Endothelial cell of umbilical vein (primary cell): ENCODE results near the gene EZR. TPM values are rescaled to one million over a fixed set of nuclear protein-coding genes. Genes with fewer than 3 reads are reported as not detected.

Experiments used
- BruUV-seq: library from RNA; stranded (reverse); fragments of 400-500 nt; replicated peaks from 2 replicates; lab custom pipeline; 2021; lab: Mats Ljungman, UMichigan
- CTCF ChIA-PET: fragments of 300-600, 350-600 bp; sonication (Branson Sonifier 250); formaldehyde crosslinking; loops from one replicate; lab custom pipeline; 2021; ENCODE audit warnings: antibody characterized with exemption, inconsistent platforms; lab: Charles Lee
- POLR2A ChIA-PET: fragments of 300-600, 350-600 bp; sonication (Branson Sonifier 250); formaldehyde crosslinking; loops from one replicate; lab custom pipeline; 2021; ENCODE audit warnings: antibody characterized with exemption, inconsistent platforms; lab: Charles Lee
- DNase-seq: peaks from one replicate; pipeline ENCODE4 v3.0.0-alpha.2; 2011; ENCODE audit warnings: low read depth, low spot score
- FAIRE-seq: peaks from 2 replicates; lab custom pipeline; 2011; peaks lifted over from hg19 to GRCh38; lab: Jason Lieb, UNC
- H2AFZ ChIP-seq: 2 replicates; pipeline ENCODE4 v1.6.0; 2012; ENCODE audit warnings: low read depth, low read length, control low read depth, inconsistent platforms
- H3K27ac ChIP-seq: 2 replicates; pipeline ENCODE4 v1.5.1; 2011; ENCODE audit warnings: low read depth, mild to moderate bottlenecking, control low read depth, low read length, moderate library complexity; ENCODE audit not compliant: insufficient read depth
- H3K27me3 ChIP-seq, 2 experiments: 2 replicates each; pipeline versions ENCODE4 v1.6.0 to v1.6.1; 2011; ENCODE audit warnings: low read length in 2 of 2, mixed read lengths in 1 of 2; ENCODE audit not compliant: control insufficient read depth in 2 of 2, insufficient read depth in 2 of 2
- H3K36me3 ChIP-seq, 2 experiments: 2 replicates in 1 of 2; 3 replicates in 1 of 2; pipeline ENCODE4 v1.5.1; 2011; ENCODE audit warnings: low read length in 2 of 2, mild to moderate bottlenecking in 1 of 2, moderate library complexity in 1 of 2; ENCODE audit not compliant: control insufficient read depth in 2 of 2, insufficient read depth in 2 of 2; ENCODE audit errors: extremely low read depth in 1 of 2
- H3K4me1 ChIP-seq: 3 replicates; pipeline ENCODE4 v1.5.1; 2011; ENCODE audit warnings: mild to moderate bottlenecking, low read length; ENCODE audit not compliant: control insufficient read depth, insufficient read depth; ENCODE audit errors: extremely low read depth
- H3K4me2 ChIP-seq: 2 replicates; pipeline ENCODE4 v1.6.1; 2011; ENCODE audit warnings: low read length, control low read depth, mixed read lengths; ENCODE audit not compliant: insufficient read depth
- H3K4me3 ChIP-seq, 3 experiments: fragments of 200-600 bp in 1 of 3; sonication (generic), shearing (Covaris generic) in 1 of 3; replicated peaks in 1 of 3; 2 replicates each; pipeline ENCODE4 v1.5.1; 2011 to 2016; ENCODE audit warnings: control low read depth in 3 of 3, low read length in 3 of 3, mild to moderate bottlenecking in 2 of 3, inconsistent platforms in 1 of 3, low read depth in 1 of 3, moderate library complexity in 1 of 3; ENCODE audit not compliant: insufficient read depth in 1 of 3
- H3K79me2 ChIP-seq: 2 replicates; pipeline ENCODE4 v1.6.0; 2012; ENCODE audit warnings: low read length, inconsistent platforms; ENCODE audit not compliant: control insufficient read depth, insufficient read depth
- H3K9ac ChIP-seq: replicated peaks from 2 replicates; pipeline ENCODE3; 2011; ENCODE audit warnings: low read length, control low read depth; ENCODE audit not compliant: insufficient read depth; ENCODE audit errors: extremely low read depth
- H3K9me1 ChIP-seq: replicated peaks from 3 replicates; pipeline ENCODE4 v1.6.0; 2011; ENCODE audit warnings: mild to moderate bottlenecking, low read length; ENCODE audit not compliant: control insufficient read depth, insufficient read depth; ENCODE audit errors: extremely low read depth
- H3K9me3 ChIP-seq: replicated peaks from 2 replicates; pipeline ENCODE4 v1.5.1; 2012; ENCODE audit warnings: low read length, inconsistent platforms; ENCODE audit not compliant: control insufficient read depth, insufficient read depth
- H4K20me1 ChIP-seq: replicated peaks from 2 replicates; pipeline ENCODE3; 2011; ENCODE audit warnings: mild to moderate bottlenecking, low read length; ENCODE audit not compliant: control insufficient read depth, insufficient read depth; ENCODE audit errors: extremely low read depth
- EZH2 ChIP-seq: IDR thresholded peaks from 2 replicates; pipeline ENCODE4 v1.6.1; 2012; ENCODE audit warnings: borderline replicate concordance, low read depth, mild to moderate bottlenecking, moderate library complexity, low read length, inconsistent platforms; ENCODE audit not compliant: severe bottlenecking
- JUN ChIP-seq: IDR thresholded peaks from 2 replicates; pipeline ENCODE4 v1.6.1; 2011; ENCODE audit warnings: borderline replicate concordance, low read depth; ENCODE audit not compliant: insufficient read length, insufficient read depth
- MYC ChIP-seq: IDR thresholded peaks from one replicate; pipeline ENCODE4 v1.6.1; 2011; ENCODE audit warnings: mild to moderate bottlenecking, low read depth, low read length
- dilution Hi-C: fragments of 300-500 bp; cut with MboI; formaldehyde crosslinking; loops from one replicate; pipeline ENCODE4 v1.15.0; 2019; ENCODE audit warnings: low sequenced_read_pairs; ENCODE audit not compliant: extremely low pct_ligation_motif_present
- intact Hi-C: fragments of 100-400 bp; cut with micrococcal nuclease; formaldehyde crosslinking; loops from one replicate; pipeline ENCODE4 v1.10.0; 2022
- polyA plus RNA-seq, 4 experiments: library from polyadenylated mRNA; depleted of rRNA in 3 of 4; stranded (reverse) in 3 of 4; unstranded in 1 of 4; fragments of >200 nt; gene quantifications; 2 replicates each; pipeline versions ENCODE4 v1.2.1 to v1.2.3, GENCODE V29; 2011 to 2012; ENCODE audit warnings: missing spikeins in 1 of 4
- total RNA-seq: library from RNA; stranded (reverse); gene quantifications from 2 replicates; pipeline ENCODE4 v1.2.3, GENCODE V29; 2021
- TF ChIP-seq, protein P1 (sequence below), 2 donors: IDR thresholded peaks; 1 replicate in 1 of 2; 2 replicates in 1 of 2; pipeline ENCODE4 v1.5.1; 2011; ENCODE audit warnings: low read length in 2 of 2, mild to moderate bottlenecking in 2 of 2, moderate library complexity in 2 of 2, control low read depth in 1 of 2, inconsistent platforms in 1 of 2, low read depth in 1 of 2; ENCODE audit not compliant: insufficient read depth in 1 of 2; ENCODE audit errors: extremely low read depth in 1 of 2

The EZR gene
- total and polyA plus RNA-seq, 2 donors (not counting 3 experiments of a cell fraction or from before 2014, with no cell fraction given), result 58.5 to 108 TPM

DNA sequence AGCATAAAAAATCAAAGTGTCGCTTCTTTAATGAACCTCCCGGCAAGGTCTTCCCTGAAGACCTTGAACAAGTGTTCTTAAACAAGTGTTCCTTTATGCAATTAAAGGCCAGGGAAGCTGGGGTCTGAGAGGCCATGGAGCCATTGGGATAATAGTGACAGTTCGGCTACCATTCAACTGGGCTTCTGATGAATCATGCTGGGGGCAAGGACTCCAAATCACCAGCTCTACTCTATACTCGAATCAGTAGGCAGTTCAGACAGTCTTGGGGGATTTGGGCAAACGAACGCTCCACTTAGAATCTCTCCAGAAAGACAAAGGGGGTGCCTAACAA is 34.7 kb upstream of the EZR start:
- H3K79me2 ChIP-seq, result no peaks in the 10 kb centered on the region
- peaks cover 24% of the 10 kb centered on the region for H3K4me1 ChIP-seq
- BruUV-seq, result no TSS peak
- H4K20me1 ChIP-seq, result no peaks in the 10 kb centered on the region
- no peak for TF ChIP-seq MYC
- TF ChIP-seq EZH2, result no peak
- TF ChIP-seq, protein P1, sequence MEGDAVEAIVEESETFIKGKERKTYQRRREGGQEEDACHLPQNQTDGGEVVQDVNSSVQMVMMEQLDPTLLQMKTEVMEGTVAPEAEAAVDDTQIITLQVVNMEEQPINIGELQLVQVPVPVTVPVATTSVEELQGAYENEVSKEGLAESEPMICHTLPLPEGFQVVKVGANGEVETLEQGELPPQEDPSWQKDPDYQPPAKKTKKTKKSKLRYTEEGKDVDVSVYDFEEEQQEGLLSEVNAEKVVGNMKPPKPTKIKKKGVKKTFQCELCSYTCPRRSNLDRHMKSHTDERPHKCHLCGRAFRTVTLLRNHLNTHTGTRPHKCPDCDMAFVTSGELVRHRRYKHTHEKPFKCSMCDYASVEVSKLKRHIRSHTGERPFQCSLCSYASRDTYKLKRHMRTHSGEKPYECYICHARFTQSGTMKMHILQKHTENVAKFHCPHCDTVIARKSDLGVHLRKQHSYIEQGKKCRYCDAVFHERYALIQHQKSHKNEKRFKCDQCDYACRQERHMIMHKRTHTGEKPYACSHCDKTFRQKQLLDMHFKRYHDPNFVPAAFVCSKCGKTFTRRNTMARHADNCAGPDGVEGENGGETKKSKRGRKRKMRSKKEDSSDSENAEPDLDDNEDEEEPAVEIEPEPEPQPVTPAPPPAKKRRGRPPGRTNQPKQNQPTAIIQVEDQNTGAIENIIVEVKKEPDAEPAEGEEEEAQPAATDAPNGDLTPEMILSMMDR (IDR thresholded peaks at IDR 0.05; ENCODE audit: extremely low read depth in 1 of 2, insufficient read depth in 1 of 2, low read depth in 1 of 2, low read length in 2 of 2), result no peak
- no peak for TF ChIP-seq JUN
- no peaks in the 10 kb centered on the region for H3K36me3 ChIP-seq
- DNase-seq (no peak), FAIRE-seq (no peak)
- no peak overlapping the region for H3K4me2 ChIP-seq
- dilution Hi-C loops, result no loop called here
- H3K9me3 ChIP-seq, result no peaks in the 10 kb centered on the region
- H3K27me3 ChIP-seq, result no peaks in the 10 kb centered on the region
- H3K9me1 ChIP-seq, result no peaks in the 10 kb centered on the region
- H3K9ac ChIP-seq, result no peak overlapping the region
- peak overlapping the region; percentile 14 for H3K27ac ChIP-seq
- ChIA-PET POLR2A (no interaction called here), CTCF (no interaction called here)
- no peak overlapping the region for H3K4me3 ChIP-seq
- H2AFZ ChIP-seq, result peak overlapping the region; percentile 81
- intact Hi-C loops, result loop anchor here (1.0 to 2.0 kb wide), 2 partner anchors 15 to 35 kb away; partner anchors contain the start of gene EZR
